Mucosa of descending colon (tissue), 3 donors: ENCODE results near the gene BICD2. TPM values are rescaled to one million over a fixed set of nuclear protein-coding genes. Genes with fewer than 3 reads are reported as not detected.
A peak's percentile ranks its signal among the peaks of the same experiment; 100 is the strongest.

Source experiments
- ATAC-seq: fragments of 200-7000 bp; cut with Tn5 transposase; one replicate; pipeline ENCODE4 v1.9.1; 2020; ENCODE audit warnings: mild to moderate bottlenecking, moderate library complexity
- DNase-seq, 3 donors: peaks; one replicate each; pipeline ENCODE4 v3.0.0-alpha.2; 2020
- H3K36me3 ChIP-seq: fragments of 200-600 bp; one replicate; pipeline ENCODE4 v1.8.0; 2021; ENCODE audit warnings: low read depth, mild to moderate bottlenecking
- H3K4me1 ChIP-seq: fragments of 200-600 bp; one replicate; pipeline ENCODE4 v1.8.0; 2021; ENCODE audit warnings: low read depth, mild to moderate bottlenecking
- H3K4me3 ChIP-seq: fragments of 200-600 bp; one replicate; pipeline ENCODE4 v1.8.0; 2021; ENCODE audit warnings: mild to moderate bottlenecking
- H3K9me3 ChIP-seq: fragments of 200-600 bp; one replicate; pipeline ENCODE4 v1.8.0; 2021; ENCODE audit warnings: mild to moderate bottlenecking
- intact Hi-C, 2 donors: fragments of 100-400 bp; cut with DNase I in 1 of 2; cut with micrococcal nuclease in 1 of 2; formaldehyde crosslinking; loops; one replicate each; pipeline versions ENCODE4 v1.11.0 to v1.11.1; 2022; cut with DNase I, micrococcal nuclease
- total RNA-seq, 3 donors: library from RNA; stranded (reverse); fragmentation: NEBNext Ultra II Directional in 2 of 3; extraction: Animal tissue kit (Norgen Biotek cat#: 25700) in 2 of 3; gene quantifications; one replicate each; pipeline versions ENCODE4 v1.2.1 to v1.2.4, GENCODE V29; 2021 to 2023
- TF ChIP-seq, protein P1 (sequence below): fragments of 200-600 bp; IDR thresholded peaks from one replicate; pipeline ENCODE4 v1.8.0; 2022; ENCODE audit warnings: antibody characterized with exemption, mild to moderate bottlenecking
- donor health status: DM: no; HTN: no; CAD: no; lungs with moderate emphysema.
- donor health status: DM: no; HTN: no; CAD: no.
- donor health status: DM: no; HTN: yes; CAD: no.

The BICD2 gene
- total RNA-seq, 3 donors from 2014 or later, result 6.8 to 36.1 (median 8.6) TPM

- Histone ChIP-seq H3K4me3 (no peak overlapping the region), H3K36me3 (no peaks in the 10 kb centered on the region), H3K4me1 (no peaks in the 10 kb centered on the region), H3K9me3 (no peaks in the 10 kb centered on the region)
- TF ChIP-seq, protein P1, sequence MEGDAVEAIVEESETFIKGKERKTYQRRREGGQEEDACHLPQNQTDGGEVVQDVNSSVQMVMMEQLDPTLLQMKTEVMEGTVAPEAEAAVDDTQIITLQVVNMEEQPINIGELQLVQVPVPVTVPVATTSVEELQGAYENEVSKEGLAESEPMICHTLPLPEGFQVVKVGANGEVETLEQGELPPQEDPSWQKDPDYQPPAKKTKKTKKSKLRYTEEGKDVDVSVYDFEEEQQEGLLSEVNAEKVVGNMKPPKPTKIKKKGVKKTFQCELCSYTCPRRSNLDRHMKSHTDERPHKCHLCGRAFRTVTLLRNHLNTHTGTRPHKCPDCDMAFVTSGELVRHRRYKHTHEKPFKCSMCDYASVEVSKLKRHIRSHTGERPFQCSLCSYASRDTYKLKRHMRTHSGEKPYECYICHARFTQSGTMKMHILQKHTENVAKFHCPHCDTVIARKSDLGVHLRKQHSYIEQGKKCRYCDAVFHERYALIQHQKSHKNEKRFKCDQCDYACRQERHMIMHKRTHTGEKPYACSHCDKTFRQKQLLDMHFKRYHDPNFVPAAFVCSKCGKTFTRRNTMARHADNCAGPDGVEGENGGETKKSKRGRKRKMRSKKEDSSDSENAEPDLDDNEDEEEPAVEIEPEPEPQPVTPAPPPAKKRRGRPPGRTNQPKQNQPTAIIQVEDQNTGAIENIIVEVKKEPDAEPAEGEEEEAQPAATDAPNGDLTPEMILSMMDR, result no peak
- DNase-seq (peak in 1 of 3 donors; percentile 0), ATAC-seq (no peak)
- intact Hi-C loops, result no loop called here
These were observed 38.9 kb downstream of the BICD2 start for GRCh38 chr9:92725766-92726165.

GRCh38 chr9:92725266-92725545 is 39.4 kb downstream of the BICD2 start:
- ATAC-seq (no peak), DNase-seq (peak in 1 of 3 donors; percentile 0)
- intact Hi-C loops, result no loop called here
- H3K4me3 ChIP-seq, result no peak overlapping the region
- TF ChIP-seq, protein P1, result no peak
- H3K9me3 ChIP-seq, result no peaks in the 10 kb centered on the region
- H3K4me1 ChIP-seq, result no peaks in the 10 kb centered on the region
- H3K36me3 ChIP-seq, result peaks cover 2% of the 10 kb centered on the region

DNA sequence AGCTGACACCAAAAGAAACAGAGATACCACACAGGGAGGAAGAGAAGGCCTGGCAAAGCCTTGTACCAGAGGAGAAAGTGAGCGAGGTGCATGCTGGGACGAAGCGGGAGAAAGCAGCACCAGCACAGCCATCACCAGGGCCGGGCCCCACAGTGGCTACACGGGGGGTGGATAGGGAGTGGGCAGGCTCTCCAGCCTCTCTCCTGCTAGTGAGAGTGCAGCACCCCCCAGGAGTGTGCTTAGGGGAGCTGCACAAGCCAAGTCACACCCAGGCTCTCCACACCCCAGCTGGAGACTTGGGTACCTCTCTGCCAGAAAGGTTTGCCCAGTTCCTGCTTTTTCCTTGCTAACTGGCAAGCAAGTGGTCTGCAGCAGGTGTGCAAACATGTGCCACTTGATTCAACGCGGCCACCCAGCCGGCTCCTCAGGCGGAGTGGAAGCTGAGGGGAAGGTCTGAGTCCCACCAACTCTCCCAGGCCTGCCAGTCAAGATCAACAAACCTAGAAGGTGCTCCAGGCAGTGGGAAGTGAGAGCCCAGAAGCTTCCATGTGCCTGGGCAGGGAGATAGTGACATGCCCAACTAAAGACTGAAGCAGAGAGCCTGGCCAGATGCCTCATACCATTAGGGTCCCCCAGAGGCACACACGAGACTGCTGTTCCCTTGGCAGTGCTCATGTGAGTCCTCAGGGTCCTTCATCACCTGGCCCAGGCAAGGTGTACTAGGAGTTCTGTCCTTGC is 39.9 kb downstream of the BICD2 start:
- intact Hi-C loops, result no loop called here
- ATAC-seq, result no peak
- Histone ChIP-seq H3K9me3 (no peaks in the 10 kb centered on the region), H3K4me3 (no peak overlapping the region), H3K4me1 (no peaks in the 10 kb centered on the region), H3K36me3 (peaks cover 6% of the 10 kb centered on the region)
- TF ChIP-seq, protein P1, result no peak
- peak in 1 of 3 donors; percentile 0 for DNase-seq

- TF ChIP-seq, protein P1, result no peak
- peaks cover 6% of the 10 kb centered on the region for H3K36me3 ChIP-seq
- ATAC-seq (no peak), DNase-seq (no peak)
- no peaks in the 10 kb centered on the region for H3K9me3 ChIP-seq
- H3K4me3 ChIP-seq, result no peak overlapping the region
- intact Hi-C loops, result no loop called here
- H3K4me1 ChIP-seq, result no peaks in the 10 kb centered on the region
These were observed 40.8 kb downstream of the BICD2 start for GRCh38 chr9:92723801-92724323.

DNA sequence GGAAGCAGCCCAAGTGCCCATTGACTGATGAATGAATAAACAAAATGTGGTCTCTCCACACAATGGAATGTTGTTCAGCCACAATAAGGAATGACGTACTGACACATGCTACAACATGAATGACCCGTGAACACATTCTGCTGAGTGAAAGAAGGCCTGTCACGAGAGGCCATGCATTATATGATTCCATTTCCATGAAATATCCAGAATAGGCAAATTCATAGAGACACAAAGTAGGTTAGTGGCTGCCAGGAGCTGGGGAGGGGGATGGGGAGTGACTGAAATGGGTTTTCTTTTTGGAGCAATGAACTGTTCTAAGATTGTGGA is 41.4 kb downstream of the BICD2 start:
- TF ChIP-seq, protein P1, result no peak
- Histone ChIP-seq H3K9me3 (no peaks in the 10 kb centered on the region), H3K4me1 (no peaks in the 10 kb centered on the region), H3K4me3 (no peak overlapping the region), H3K36me3 (peaks cover 6% of the 10 kb centered on the region)
- ATAC-seq (no peak), DNase-seq (peak in 1 of 3 donors; percentile 0)
- intact Hi-C loops, result no loop called here
